Natural killer cell treated with Interleukin-12 subunit alpha and Interleukin-12 subunit beta and Interleukin-15 and Interleukin-18, amount 100 ng/mL, for 72 hours (primary cell): ENCODE data around the gene MAP9. TPM values are rescaled to one million over a fixed set of nuclear protein-coding genes. Genes with fewer than 3 reads are reported as not detected.
"Not testable (repeated sequence)": the region's sequence is repeated elsewhere in the genome, so short reads cannot be mapped to it uniquely, and the experiment has no call there.

Experiments
- ATAC-seq, 2 donors: fragments of 150-1000 bp; cut with Tn5 transposase in 1 of 2; sonication (Bioruptor Pico), chemical (Tn5 transposase) in 1 of 2; 2 replicates each; pipeline ENCODE4 v1.10.0; 2021
- DNase-seq: peaks from one replicate; pipeline ENCODE4 v3.0.0; 2022; ENCODE audit warnings: low spot score
- H3K27ac Mint-ChIP-seq, 2 donors: 1 replicate in 1 of 2; 2 replicates in 1 of 2; pipeline ENCODE4 v1.8.0; 2022; ENCODE audit warnings: mixed read lengths in 2 of 2, mild to moderate bottlenecking in 1 of 2, moderate library complexity in 1 of 2
- H3K27me3 Mint-ChIP-seq, 2 donors: 1 replicate in 1 of 2; 2 replicates in 1 of 2; pipeline ENCODE4 v1.8.0; 2022; ENCODE audit warnings: mixed read lengths in 2 of 2
- H3K36me3 Mint-ChIP-seq: one replicate; pipeline ENCODE4 v1.8.0; 2022; ENCODE audit warnings: mixed read lengths
- H3K4me1 Mint-ChIP-seq, 2 donors: 1 replicate in 1 of 2; 2 replicates in 1 of 2; pipeline ENCODE4 v1.8.0; 2022; ENCODE audit warnings: low read depth in 2 of 2, mixed read lengths in 2 of 2, mild to moderate bottlenecking in 1 of 2
- H3K4me3 Mint-ChIP-seq: one replicate; pipeline ENCODE4 v1.8.0; 2022; ENCODE audit warnings: mixed read lengths
- H3K9me3 Mint-ChIP-seq: 2 replicates; pipeline ENCODE4 v1.8.0; 2022; ENCODE audit warnings: mixed read lengths
- total RNA-seq, 2 donors: library from RNA; stranded (reverse); gene quantifications; one replicate each; pipeline ENCODE4 v1.2.3, GENCODE V29; 2022

MAP9 gene
- total RNA-seq, 2 donors from 2014 or later = 5.9 to 9.4 TPM

DNA sequence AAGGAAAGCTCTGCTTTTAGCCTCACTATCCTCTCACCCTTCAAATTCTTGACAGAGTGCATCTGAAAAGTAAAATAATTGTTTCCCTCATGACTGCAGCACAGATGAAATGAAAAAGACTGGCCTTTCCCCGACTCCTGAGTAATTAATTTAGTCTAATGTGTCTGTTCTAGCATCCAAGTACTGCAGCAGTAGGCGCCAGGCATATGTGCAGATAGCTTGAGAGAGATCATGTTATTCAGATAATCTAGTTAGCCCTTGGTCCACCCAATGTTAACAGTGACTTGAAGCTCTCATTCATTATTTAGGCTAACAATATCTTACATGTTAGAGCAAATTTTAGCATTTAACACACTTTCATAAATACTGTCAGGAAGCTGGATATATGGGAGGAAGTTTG lies 54.0 kb downstream of the MAP9 start:
- DNase-seq = no peak
- H3K4me3 Mint-ChIP-seq = no peak overlapping the region
- H3K27me3 Mint-ChIP-seq = peaks cover 4 to 6% of the 10 kb centered on the region in 2 donors
- ATAC-seq = no peak
- H3K4me1 Mint-ChIP-seq = no peaks in the 10 kb centered on the region
- H3K36me3 Mint-ChIP-seq = no peaks in the 10 kb centered on the region
- no peaks in the 10 kb centered on the region for H3K9me3 Mint-ChIP-seq
- no peak overlapping the region for H3K27ac Mint-ChIP-seq

DNA sequence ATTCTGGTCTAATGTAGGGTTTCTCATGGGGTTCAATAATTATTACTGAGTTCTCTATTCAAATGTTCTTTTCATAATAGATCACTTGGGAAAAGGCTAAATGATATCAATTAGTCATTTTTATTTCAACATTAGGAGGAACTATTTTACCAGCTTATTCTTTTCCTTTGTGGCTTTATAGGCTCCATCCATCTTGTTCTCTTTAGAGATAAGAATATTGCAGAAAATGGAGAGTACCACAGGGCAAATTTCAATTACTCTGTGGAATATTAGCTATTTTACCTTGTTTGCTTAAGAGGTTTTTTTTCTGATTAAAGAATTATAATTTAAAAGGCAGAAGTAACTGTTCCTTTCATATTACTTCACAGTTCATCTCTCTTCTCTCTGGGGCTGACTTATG lies 55.8 kb downstream of the MAP9 start:
- Mint-ChIP-seq H3K27me3 (peaks cover 2 to 7% of the 10 kb centered on the region in 2 donors), H3K36me3 (no peaks in the 10 kb centered on the region), H3K27ac (no peak overlapping the region), H3K4me1 (no peaks in the 10 kb centered on the region), H3K9me3 (no peaks in the 10 kb centered on the region), H3K4me3 (no peak overlapping the region)
- DNase-seq (no peak), ATAC-seq (no peak)

DNA sequence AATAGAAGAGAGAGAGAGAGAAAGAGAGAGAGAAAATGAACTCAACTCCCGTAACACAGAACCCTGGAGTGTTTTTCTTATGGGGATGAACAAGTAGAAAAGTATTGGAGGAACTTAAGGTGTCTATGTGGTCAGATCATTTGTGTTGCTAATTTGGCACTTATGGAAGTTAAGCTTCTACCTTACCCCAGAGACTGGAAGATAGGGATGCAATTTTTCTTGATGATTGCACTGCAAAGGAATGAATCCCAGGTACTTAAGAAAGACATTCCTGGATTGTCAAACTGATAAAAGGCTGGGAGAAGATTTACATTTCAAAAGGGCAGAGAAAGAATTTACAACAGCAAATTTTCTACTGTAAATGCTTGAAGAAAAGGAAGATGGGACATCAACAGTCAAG lies 57.2 kb downstream of the MAP9 start:
- peaks cover 1 to 10% of the 10 kb centered on the region in 2 donors for H3K27me3 Mint-ChIP-seq
- ATAC-seq = no peak

GRCh38 chr4:155312027-155312426 lies 64.7 kb downstream of the MAP9 start:
- DNase-seq, H3K4me1 Mint-ChIP-seq, H3K27ac Mint-ChIP-seq, H3K4me3 Mint-ChIP-seq, ATAC-seq, H3K36me3 Mint-ChIP-seq, H3K9me3 Mint-ChIP-seq: not testable (repeated sequence)
- peaks cover 8 to 19% of the 10 kb centered on the region in 2 donors for H3K27me3 Mint-ChIP-seq

More for the DNA sequence above, 57.2 kb downstream of the MAP9 start:
- no peak overlapping the region for H3K27ac Mint-ChIP-seq
- no peaks in the 10 kb centered on the region for H3K4me1 Mint-ChIP-seq
- H3K4me3 Mint-ChIP-seq = no peak overlapping the region
- DNase-seq = no peak
- H3K36me3 Mint-ChIP-seq = no peaks in the 10 kb centered on the region
- H3K9me3 Mint-ChIP-seq = peaks cover 1% of the 10 kb centered on the region

DNA sequence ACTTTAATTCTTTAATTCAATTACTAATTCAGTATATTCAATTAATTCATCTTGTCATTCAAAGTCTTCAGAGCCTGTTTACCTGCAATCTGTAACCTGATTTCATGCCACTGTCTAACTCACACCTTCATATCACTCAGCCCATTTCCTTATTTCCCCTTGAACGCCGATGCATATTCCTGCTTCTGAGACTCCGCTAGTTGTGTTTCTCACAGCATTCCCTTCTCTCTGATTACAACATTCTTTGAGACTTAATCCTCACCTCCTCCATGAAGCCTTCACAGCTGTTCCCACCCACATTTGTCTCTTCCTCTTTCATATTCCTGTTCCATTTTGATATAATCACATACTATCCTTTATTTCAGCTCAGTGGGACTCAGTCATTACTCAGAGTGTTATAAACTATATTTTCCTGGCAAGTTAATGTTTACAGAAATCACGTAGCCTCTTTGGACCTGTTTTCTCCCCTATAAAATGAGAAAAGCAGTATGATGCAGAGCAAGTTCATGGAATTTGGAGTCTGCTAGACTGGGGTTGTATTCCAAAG lies 69.0 kb downstream of the MAP9 start:
- DNase-seq (no peak), ATAC-seq (no peak)
- Mint-ChIP-seq H3K27ac (no peak overlapping the region), H3K4me3 (no peak overlapping the region), H3K9me3 (peaks cover 7% of the 10 kb centered on the region), H3K27me3 (peaks cover 3 to 14% of the 10 kb centered on the region in 2 donors), H3K4me1 (no peaks in the 10 kb centered on the region), H3K36me3 (no peaks in the 10 kb centered on the region)

DNA sequence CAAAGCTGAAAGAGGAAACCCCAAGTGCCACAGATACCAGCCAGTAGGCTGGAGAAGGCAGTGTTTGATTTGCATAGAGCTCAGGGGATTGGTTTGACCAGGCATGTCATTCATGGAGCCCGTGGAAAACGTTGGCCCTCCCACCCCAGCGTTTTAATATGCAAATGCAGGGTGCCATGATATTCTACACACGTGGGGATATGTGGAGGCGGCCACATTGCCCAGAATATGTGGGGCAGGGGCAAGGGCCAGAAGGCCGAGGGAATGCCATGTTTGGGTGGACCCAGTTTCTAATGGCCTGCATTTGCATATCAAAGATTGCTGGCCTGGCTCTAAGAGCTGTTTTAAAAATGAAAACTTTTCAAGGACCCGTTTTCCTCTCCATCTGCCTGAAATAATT lies 71.1 kb downstream of the MAP9 start:
- no peaks in the 10 kb centered on the region for H3K4me1 Mint-ChIP-seq
- DNase-seq (no peak), ATAC-seq (no peak)
- H3K4me3 Mint-ChIP-seq = no peak overlapping the region
- H3K27ac Mint-ChIP-seq = no peak overlapping the region
- no peaks in the 10 kb centered on the region for H3K36me3 Mint-ChIP-seq
- peaks cover 0 to 14% of the 10 kb centered on the region in 2 donors for H3K27me3 Mint-ChIP-seq
- peaks cover 7% of the 10 kb centered on the region for H3K9me3 Mint-ChIP-seq

- Mint-ChIP-seq H3K27ac (no peak overlapping the region), H3K36me3 (no peaks in the 10 kb centered on the region), H3K27me3 (peaks cover 0 to 14% of the 10 kb centered on the region in 2 donors), H3K9me3 (peaks cover 7% of the 10 kb centered on the region), H3K4me3 (no peak overlapping the region), H3K4me1 (no peaks in the 10 kb centered on the region)
- ATAC-seq (no peak), DNase-seq (no peak)
These were observed 72.4 kb downstream of the MAP9 start for GRCh38 chr4:155304375-155304774.

DNA sequence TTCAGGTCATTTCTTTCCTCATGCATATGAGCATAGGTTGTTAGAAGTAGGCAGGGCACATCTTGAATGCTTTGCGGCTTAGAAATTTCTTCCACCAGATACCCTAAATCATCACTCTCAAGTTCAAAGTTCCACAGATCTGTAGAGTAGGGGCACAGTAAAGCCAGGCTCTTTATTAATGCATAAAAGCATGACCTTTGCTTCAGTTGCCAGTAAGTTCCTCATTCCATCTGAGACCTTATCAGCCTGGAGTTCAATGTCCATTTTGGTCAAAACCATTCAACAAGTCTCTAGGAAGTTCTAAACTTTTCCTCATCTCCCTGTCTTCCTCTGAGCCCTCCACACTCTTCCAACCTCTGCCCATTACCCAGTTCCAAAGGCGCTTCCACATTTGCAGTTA lies 77.7 kb downstream of the MAP9 start:
- no peak overlapping the region for H3K27ac Mint-ChIP-seq
- H3K9me3 Mint-ChIP-seq = no peaks in the 10 kb centered on the region
- no peak for DNase-seq
- H3K4me1 Mint-ChIP-seq = no peaks in the 10 kb centered on the region
- no peaks in the 10 kb centered on the region for H3K27me3 Mint-ChIP-seq
- H3K36me3 Mint-ChIP-seq = no peaks in the 10 kb centered on the region
- ATAC-seq = no peak
- no peak overlapping the region for H3K4me3 Mint-ChIP-seq

Other genes with a start within 250 kb of the MAP9 start
- not detected for gene NPY2R, start 168.3 kb downstream of the MAP9 start, total RNA-seq